PC-3 (cell line): Measurements from ENCODE around the gene ZBTB40.

Experiments
- CTCF ChIP-seq: fragments of 300-600 bp; sonication (generic); conservative IDR thresholded peaks from 2 replicates; pipeline ENCODE4 v1.5.1; 2017; ENCODE audit warnings: antibody characterized with exemption, low read depth, mild to moderate bottlenecking, low read length
- EZH2 ChIP-seq: fragments of 300-600 bp; sonication (generic); IDR thresholded peaks from one replicate; pipeline ENCODE4 v1.6.1; 2017; ENCODE audit warnings: antibody characterized with exemption, mild to moderate bottlenecking, low read length; ENCODE audit not compliant: unreplicated experiment

DNA sequence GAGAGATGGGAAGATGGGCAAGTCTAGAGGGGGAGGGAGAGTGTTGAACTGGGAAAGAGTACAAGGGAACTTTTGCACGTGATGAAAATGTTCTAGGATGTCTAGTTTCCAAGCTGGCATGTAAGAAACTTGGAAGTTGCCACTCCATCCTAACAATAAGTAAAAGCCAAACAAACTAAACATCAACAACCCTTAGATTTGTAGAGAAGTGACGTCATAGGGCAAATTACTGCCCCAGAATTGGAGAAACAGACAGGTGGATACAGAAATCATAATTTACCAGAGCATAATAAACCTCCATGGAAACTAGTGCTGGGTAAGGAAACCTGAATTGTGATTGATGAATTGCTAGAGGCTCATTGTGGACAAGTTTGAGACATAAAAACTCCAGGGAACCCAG lies 14.7 kb upstream of the ZBTB40 start:
- no peak for TF ChIP-seq CTCF
- TF ChIP-seq EZH2, result no peak
